ENCODE results near the gene MRPL27.

DNA sequence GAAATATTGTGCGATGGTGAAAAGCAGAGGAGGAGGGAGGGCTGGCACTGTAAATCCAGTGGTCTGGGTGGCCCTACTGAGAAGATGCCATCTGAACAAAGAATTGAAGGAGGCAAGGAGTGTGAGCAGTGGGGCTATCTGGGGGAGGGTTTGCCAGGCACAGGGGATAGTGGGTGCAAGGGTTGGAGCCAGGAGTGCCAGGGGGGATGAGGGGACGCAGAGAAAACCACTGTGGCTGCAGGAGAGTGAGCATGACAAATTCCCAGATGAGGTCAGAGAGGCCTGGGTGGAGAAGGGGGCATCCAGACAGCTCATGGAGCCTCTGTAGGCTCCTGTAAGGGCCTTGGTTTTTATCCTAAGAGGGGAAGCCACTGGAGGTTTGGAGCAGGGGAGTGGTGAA, 22.3 kb downstream of the MRPL27 start:
- TF ChIP-seq, protein P1, sequence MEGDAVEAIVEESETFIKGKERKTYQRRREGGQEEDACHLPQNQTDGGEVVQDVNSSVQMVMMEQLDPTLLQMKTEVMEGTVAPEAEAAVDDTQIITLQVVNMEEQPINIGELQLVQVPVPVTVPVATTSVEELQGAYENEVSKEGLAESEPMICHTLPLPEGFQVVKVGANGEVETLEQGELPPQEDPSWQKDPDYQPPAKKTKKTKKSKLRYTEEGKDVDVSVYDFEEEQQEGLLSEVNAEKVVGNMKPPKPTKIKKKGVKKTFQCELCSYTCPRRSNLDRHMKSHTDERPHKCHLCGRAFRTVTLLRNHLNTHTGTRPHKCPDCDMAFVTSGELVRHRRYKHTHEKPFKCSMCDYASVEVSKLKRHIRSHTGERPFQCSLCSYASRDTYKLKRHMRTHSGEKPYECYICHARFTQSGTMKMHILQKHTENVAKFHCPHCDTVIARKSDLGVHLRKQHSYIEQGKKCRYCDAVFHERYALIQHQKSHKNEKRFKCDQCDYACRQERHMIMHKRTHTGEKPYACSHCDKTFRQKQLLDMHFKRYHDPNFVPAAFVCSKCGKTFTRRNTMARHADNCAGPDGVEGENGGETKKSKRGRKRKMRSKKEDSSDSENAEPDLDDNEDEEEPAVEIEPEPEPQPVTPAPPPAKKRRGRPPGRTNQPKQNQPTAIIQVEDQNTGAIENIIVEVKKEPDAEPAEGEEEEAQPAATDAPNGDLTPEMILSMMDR (IDR thresholded peaks at IDR 0.05; ENCODE audit: low read length) = no peak
- TF ChIP-seq EZH2 (IDR thresholded peaks at IDR 0.05; ENCODE audit: borderline replicate concordance, low read length) = no peak

Measured in OCI-LY1 (cell line).